Measurements from ENCODE around the gene RASGRP4. TPM values are rescaled to one million over a fixed set of nuclear protein-coding genes. Genes with fewer than 3 reads are reported as not detected.
A peak's percentile ranks its signal among the peaks of the same experiment; 100 is the strongest.

Gene RASGRP4
- total RNA-seq, 1 donor from 2014 or later, result not detected

DNA sequence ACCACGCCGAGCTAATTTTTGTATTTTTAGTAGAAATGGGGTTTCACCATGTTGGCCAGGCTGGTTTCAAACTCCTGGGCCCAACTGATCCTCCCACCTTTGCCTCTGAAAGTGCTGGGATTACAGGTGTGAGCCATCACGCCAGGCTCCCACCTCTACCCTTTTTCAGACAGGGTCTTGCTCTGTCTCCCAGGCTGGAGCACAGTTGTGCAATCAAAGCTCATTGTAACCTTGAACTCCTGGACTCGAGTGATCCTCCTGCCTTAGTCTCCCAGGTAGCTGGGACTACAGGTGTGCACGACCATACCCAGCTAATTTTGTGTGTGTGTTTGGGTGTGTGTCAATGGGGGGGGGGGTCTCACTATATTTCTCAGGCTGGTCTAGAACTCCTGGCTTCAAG is 1.7 kb downstream of the RASGRP4 start:
- H3K36me3 Mint-ChIP-seq (ENCODE audit: low read depth), result no peaks in the 10 kb centered on the region
- H3K9me3 Mint-ChIP-seq (ENCODE audit: low read depth), result no peaks in the 10 kb centered on the region
- H3K4me3 Mint-ChIP-seq (ENCODE audit: unreplicated experiment), result no peak overlapping the region
- H3K27me3 Mint-ChIP-seq (ENCODE audit: low read depth), result peaks cover 17% of the 10 kb centered on the region
- H3K4me1 Mint-ChIP-seq (ENCODE audit: low read depth), result no peaks in the 10 kb centered on the region
- no peak for DNase-seq (ENCODE audit: low spot score)
- no peak overlapping the region for H3K27ac Mint-ChIP-seq (ENCODE audit: unreplicated experiment)
- TF ChIP-seq, protein P1, sequence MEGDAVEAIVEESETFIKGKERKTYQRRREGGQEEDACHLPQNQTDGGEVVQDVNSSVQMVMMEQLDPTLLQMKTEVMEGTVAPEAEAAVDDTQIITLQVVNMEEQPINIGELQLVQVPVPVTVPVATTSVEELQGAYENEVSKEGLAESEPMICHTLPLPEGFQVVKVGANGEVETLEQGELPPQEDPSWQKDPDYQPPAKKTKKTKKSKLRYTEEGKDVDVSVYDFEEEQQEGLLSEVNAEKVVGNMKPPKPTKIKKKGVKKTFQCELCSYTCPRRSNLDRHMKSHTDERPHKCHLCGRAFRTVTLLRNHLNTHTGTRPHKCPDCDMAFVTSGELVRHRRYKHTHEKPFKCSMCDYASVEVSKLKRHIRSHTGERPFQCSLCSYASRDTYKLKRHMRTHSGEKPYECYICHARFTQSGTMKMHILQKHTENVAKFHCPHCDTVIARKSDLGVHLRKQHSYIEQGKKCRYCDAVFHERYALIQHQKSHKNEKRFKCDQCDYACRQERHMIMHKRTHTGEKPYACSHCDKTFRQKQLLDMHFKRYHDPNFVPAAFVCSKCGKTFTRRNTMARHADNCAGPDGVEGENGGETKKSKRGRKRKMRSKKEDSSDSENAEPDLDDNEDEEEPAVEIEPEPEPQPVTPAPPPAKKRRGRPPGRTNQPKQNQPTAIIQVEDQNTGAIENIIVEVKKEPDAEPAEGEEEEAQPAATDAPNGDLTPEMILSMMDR (IDR thresholded peaks at IDR 0.05), result no peak

DNA sequence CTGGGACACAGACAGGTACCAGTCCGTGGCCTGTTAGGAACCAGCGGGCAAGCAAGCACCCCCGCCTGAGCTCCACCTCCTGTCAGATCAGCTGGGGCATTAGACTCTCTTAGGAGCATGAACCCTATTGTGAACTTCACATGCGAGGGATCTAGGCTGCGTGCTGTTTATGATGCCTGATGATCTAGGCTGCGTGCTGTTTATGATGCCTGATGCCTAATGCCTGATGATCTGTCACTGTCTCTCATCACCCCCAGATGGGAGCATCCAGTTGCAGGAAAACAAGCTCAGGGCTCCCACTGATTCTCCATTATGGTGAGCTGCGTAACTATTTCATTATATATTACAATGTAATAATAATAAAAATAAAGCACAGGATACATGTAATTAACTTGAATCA is 3.6 kb downstream of the RASGRP4 start:
- H3K27me3 Mint-ChIP-seq (ENCODE audit: low read depth), result peaks cover 24% of the 10 kb centered on the region
- H3K9me3 Mint-ChIP-seq (ENCODE audit: low read depth), result no peaks in the 10 kb centered on the region
- peaks cover 7% of the 10 kb centered on the region for H3K4me1 Mint-ChIP-seq (ENCODE audit: low read depth)
- no peaks in the 10 kb centered on the region for H3K36me3 Mint-ChIP-seq (ENCODE audit: low read depth)
- TF ChIP-seq, protein P1 (IDR thresholded peaks at IDR 0.05), result no peak
- no peak overlapping the region for H3K27ac Mint-ChIP-seq (ENCODE audit: unreplicated experiment)
- no peak overlapping the region for H3K4me3 Mint-ChIP-seq (ENCODE audit: unreplicated experiment)
- DNase-seq (ENCODE audit: low spot score), result no peak

DNA sequence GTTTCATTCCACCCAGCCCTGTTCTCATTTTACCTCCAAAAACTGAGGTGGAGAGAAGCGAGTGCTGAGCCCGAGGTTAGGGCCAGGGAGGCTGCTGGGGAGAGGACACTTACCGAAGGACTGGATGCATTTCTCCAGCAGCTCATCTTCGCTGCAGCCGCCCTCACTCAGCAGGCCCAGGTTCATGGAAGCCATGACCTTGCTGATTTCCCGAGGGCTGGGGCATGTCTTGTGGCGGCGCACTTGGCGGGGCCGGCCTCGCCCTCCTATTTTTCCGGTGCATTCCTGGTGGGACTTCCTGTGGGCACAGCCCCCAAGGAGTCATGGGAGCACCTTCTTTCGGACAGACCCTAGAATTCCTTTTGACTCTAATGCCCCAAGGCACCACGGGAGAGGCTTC is 4.2 kb downstream of the RASGRP4 start:
- no peaks in the 10 kb centered on the region for H3K36me3 Mint-ChIP-seq (ENCODE audit: low read depth)

DNA sequence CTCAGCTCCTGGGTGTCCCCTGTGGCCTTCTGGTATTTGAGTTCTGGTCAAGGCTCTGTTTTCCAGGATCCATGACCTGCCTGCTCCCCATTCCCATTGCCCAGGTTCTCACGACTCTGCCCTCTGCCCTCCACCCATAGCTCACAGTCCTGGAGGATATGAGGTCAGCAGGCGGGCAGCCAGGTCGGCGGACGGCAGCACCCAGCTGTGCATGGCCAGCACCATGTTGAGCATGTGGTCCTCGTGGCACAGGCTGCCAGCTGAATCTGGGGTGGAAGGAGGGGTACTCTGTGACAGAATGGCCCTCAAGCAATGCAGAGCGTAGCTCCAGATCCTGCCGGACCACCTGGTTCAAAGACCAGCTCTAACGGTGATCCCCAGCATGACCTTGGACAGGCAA is 5.1 kb downstream of the RASGRP4 start:
- Mint-ChIP-seq H3K4me1 (ENCODE audit: low read depth) (peaks cover 11% of the 10 kb centered on the region), H3K4me3 (ENCODE audit: unreplicated experiment) (no peak overlapping the region), H3K36me3 (ENCODE audit: low read depth) (no peaks in the 10 kb centered on the region), H3K27me3 (ENCODE audit: low read depth) (peaks cover 31% of the 10 kb centered on the region), H3K27ac (ENCODE audit: unreplicated experiment) (no peak overlapping the region), H3K9me3 (ENCODE audit: low read depth) (no peaks in the 10 kb centered on the region)
- TF ChIP-seq, protein P1 (IDR thresholded peaks at IDR 0.05), result no peak
- DNase-seq (ENCODE audit: low spot score), result no peak

More for the DNA sequence above, 4.2 kb downstream of the RASGRP4 start:
- Mint-ChIP-seq H3K4me3 (ENCODE audit: unreplicated experiment) (no peak overlapping the region), H3K4me1 (ENCODE audit: low read depth) (peaks cover 11% of the 10 kb centered on the region), H3K27me3 (ENCODE audit: low read depth) (peaks cover 30% of the 10 kb centered on the region), H3K9me3 (ENCODE audit: low read depth) (no peaks in the 10 kb centered on the region), H3K27ac (ENCODE audit: unreplicated experiment) (no peak overlapping the region)
- no peak for DNase-seq (ENCODE audit: low spot score)
- TF ChIP-seq, protein P1 (IDR thresholded peaks at IDR 0.05), result no peak

DNA sequence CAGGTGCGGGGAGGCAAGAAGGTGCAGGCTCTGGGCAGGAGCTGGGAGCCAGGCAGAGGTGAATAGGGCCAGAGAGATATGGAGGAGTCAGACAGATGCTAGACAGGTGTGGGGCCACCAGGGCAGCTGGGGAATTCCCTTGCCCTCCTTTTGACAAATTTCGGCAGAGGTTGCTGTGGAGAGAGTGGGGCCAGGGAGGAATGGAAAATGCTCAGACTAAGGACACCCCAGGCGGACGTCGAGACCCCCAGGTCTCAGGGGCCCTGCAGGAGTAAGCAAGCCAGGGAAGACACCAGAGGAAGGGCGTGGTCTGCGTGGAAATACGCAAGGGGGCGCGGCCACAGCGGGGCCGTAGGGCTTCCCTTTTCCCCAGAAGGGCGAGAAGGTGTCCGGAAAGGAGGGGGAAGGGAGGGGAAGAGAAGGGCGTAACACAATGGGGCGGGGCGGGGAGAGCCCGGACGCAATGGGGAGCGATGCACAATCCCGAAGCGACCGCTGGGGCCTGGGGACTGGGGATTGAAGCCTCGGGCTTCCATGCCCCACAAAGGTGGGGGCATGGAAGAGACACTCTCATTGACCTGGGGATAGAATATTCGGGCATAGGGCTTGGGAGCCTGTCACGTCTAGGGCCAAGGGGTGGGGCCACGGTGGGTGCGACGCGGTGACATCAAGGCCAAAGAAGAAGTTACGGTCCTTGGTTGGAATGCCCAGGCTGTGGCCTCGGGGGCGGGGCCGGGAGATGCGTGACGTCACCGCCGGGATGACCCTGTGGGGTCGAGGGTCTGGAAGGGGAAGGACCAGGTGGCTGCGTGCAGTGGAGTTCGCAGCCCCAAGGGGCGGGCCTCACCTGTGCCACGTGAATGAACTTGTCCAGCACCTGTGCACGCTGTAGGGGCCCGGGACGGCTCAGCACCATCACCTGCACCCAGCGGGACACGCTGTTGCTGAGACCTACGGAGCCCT is 8.2 kb downstream of the RASGRP4 start:
- no peaks in the 10 kb centered on the region for H3K9me3 Mint-ChIP-seq (ENCODE audit: low read depth)
- TF ChIP-seq, protein P1 (IDR thresholded peaks at IDR 0.05), result peak; percentile 17
- peaks cover 11% of the 10 kb centered on the region for H3K4me1 Mint-ChIP-seq (ENCODE audit: low read depth)
- no peak overlapping the region for H3K27ac Mint-ChIP-seq (ENCODE audit: unreplicated experiment)
- no peaks in the 10 kb centered on the region for H3K36me3 Mint-ChIP-seq (ENCODE audit: low read depth)
- peak overlapping the region; percentile 62 for H3K4me3 Mint-ChIP-seq (ENCODE audit: unreplicated experiment)
- DNase-seq (ENCODE audit: low spot score), result no peak
- peaks cover 29% of the 10 kb centered on the region for H3K27me3 Mint-ChIP-seq (ENCODE audit: low read depth)
